Measurements from ENCODE around the gene EGLN2.

EGLN2 gene

GRCh38 chr19:40801426-40802299 lies 2.7 kb downstream of the EGLN2 start:
- no peaks in the 10 kb centered on the region for H3K27me3 Mint-ChIP-seq
- H3K36me3 Mint-ChIP-seq (ENCODE audit: low read depth) = peaks cover 96% of the 10 kb centered on the region
- intact Hi-C loops (cut with micrococcal nuclease) = no loop called here
- no peaks in the 10 kb centered on the region for H3K9me3 Mint-ChIP-seq
- peak overlapping the region; percentile 93 for H3K27ac Mint-ChIP-seq
- H3K4me3 Mint-ChIP-seq = peak overlapping the region; percentile 86
- H3K4me1 Mint-ChIP-seq (ENCODE audit: low read depth) = peaks cover 90% of the 10 kb centered on the region

- H3K4me1 Mint-ChIP-seq (ENCODE audit: low read depth) = peaks cover 90% of the 10 kb centered on the region
- peaks cover 96% of the 10 kb centered on the region for H3K36me3 Mint-ChIP-seq (ENCODE audit: low read depth)
- H3K27me3 Mint-ChIP-seq = no peaks in the 10 kb centered on the region
- intact Hi-C loops (cut with micrococcal nuclease) = no loop called here
- peak overlapping the region; percentile 93 for H3K27ac Mint-ChIP-seq
- H3K4me3 Mint-ChIP-seq = peak overlapping the region; percentile 86
- no peaks in the 10 kb centered on the region for H3K9me3 Mint-ChIP-seq
Observed at GRCh38 chr19:40802300-40803169, 3.5 kb downstream of the EGLN2 start.

- Mint-ChIP-seq H3K9me3 (no peaks in the 10 kb centered on the region), H3K4me3 (peak overlapping the region; percentile 86), H3K4me1 (ENCODE audit: low read depth) (peaks cover 90% of the 10 kb centered on the region), H3K27ac (peak overlapping the region; percentile 93), H3K36me3 (ENCODE audit: low read depth) (peaks cover 96% of the 10 kb centered on the region), H3K27me3 (no peaks in the 10 kb centered on the region)
- intact Hi-C loops (cut with micrococcal nuclease) = no loop called here
Observed at GRCh38 chr19:40803170-40803856, 4.3 kb downstream of the EGLN2 start.

GRCh38 chr19:40803857-40804782 lies 5.1 kb downstream of the EGLN2 start:
- Mint-ChIP-seq H3K9me3 (no peaks in the 10 kb centered on the region), H3K27me3 (no peaks in the 10 kb centered on the region), H3K4me3 (peak overlapping the region; percentile 86), H3K4me1 (ENCODE audit: low read depth) (peaks cover 92% of the 10 kb centered on the region), H3K36me3 (ENCODE audit: low read depth) (peaks cover 100% of the 10 kb centered on the region), H3K27ac (peak overlapping the region; percentile 93)
- intact Hi-C loops (cut with micrococcal nuclease) = no loop called here

GRCh38 chr19:40804783-40805242 lies 5.8 kb downstream of the EGLN2 start:
- intact Hi-C loops (cut with micrococcal nuclease) = no loop called here
- Mint-ChIP-seq H3K4me3 (no peak overlapping the region), H3K36me3 (ENCODE audit: low read depth) (peaks cover 100% of the 10 kb centered on the region), H3K9me3 (no peaks in the 10 kb centered on the region), H3K4me1 (ENCODE audit: low read depth) (peaks cover 99% of the 10 kb centered on the region), H3K27ac (peak overlapping the region; percentile 63), H3K27me3 (no peaks in the 10 kb centered on the region)

- no peaks in the 10 kb centered on the region for H3K27me3 Mint-ChIP-seq
- H3K4me3 Mint-ChIP-seq = no peak overlapping the region
- H3K9me3 Mint-ChIP-seq = no peaks in the 10 kb centered on the region
- peaks cover 97% of the 10 kb centered on the region for H3K36me3 Mint-ChIP-seq (ENCODE audit: low read depth)
- H3K27ac Mint-ChIP-seq = peak overlapping the region; percentile 63
- H3K4me1 Mint-ChIP-seq (ENCODE audit: low read depth) = peaks cover 99% of the 10 kb centered on the region
- intact Hi-C loops (cut with micrococcal nuclease) = no loop called here
Observed at GRCh38 chr19:40805258-40805868, 6.4 kb downstream of the EGLN2 start.

- intact Hi-C loops (cut with micrococcal nuclease) = no loop called here
- Mint-ChIP-seq H3K4me1 (ENCODE audit: low read depth) (peaks cover 97% of the 10 kb centered on the region), H3K9me3 (no peaks in the 10 kb centered on the region), H3K4me3 (peak overlapping the region; percentile 58), H3K27ac (peak overlapping the region; percentile 52), H3K36me3 (ENCODE audit: low read depth) (peaks cover 90% of the 10 kb centered on the region), H3K27me3 (peaks cover 3% of the 10 kb centered on the region)
Observed at GRCh38 chr19:40806423-40807146, 7.6 kb downstream of the EGLN2 start.

- Mint-ChIP-seq H3K36me3 (ENCODE audit: low read depth) (peaks cover 82% of the 10 kb centered on the region), H3K4me1 (ENCODE audit: low read depth) (peaks cover 97% of the 10 kb centered on the region), H3K9me3 (no peaks in the 10 kb centered on the region), H3K27me3 (peaks cover 10% of the 10 kb centered on the region), H3K4me3 (no peak overlapping the region), H3K27ac (peak overlapping the region; percentile 60)
- intact Hi-C loops (cut with micrococcal nuclease) = no loop called here
Observed at GRCh38 chr19:40807147-40808020, 8.4 kb downstream of the EGLN2 start.

GRCh38 chr19:40808021-40808325 lies 9.0 kb downstream of the EGLN2 start:
- intact Hi-C loops (cut with micrococcal nuclease) = no loop called here
- H3K9me3 Mint-ChIP-seq = no peaks in the 10 kb centered on the region
- no peak overlapping the region for H3K4me3 Mint-ChIP-seq
- peaks cover 97% of the 10 kb centered on the region for H3K4me1 Mint-ChIP-seq (ENCODE audit: low read depth)
- H3K27me3 Mint-ChIP-seq = peaks cover 13% of the 10 kb centered on the region
- H3K27ac Mint-ChIP-seq = peak overlapping the region; percentile 60
- peaks cover 76% of the 10 kb centered on the region for H3K36me3 Mint-ChIP-seq (ENCODE audit: low read depth)

- Mint-ChIP-seq H3K4me3 (no peak overlapping the region), H3K4me1 (ENCODE audit: low read depth) (peaks cover 94% of the 10 kb centered on the region), H3K9me3 (no peaks in the 10 kb centered on the region), H3K36me3 (ENCODE audit: low read depth) (peaks cover 71% of the 10 kb centered on the region), H3K27ac (peak overlapping the region; percentile 60), H3K27me3 (peaks cover 16% of the 10 kb centered on the region)
- intact Hi-C loops (cut with micrococcal nuclease) = no loop called here
Observed at GRCh38 chr19:40808497-40808896, 9.5 kb downstream of the EGLN2 start.

- peaks cover 84% of the 10 kb centered on the region for H3K4me1 Mint-ChIP-seq (ENCODE audit: low read depth)
- peak overlapping the region; percentile 87 for H3K27ac Mint-ChIP-seq
- peaks cover 61% of the 10 kb centered on the region for H3K36me3 Mint-ChIP-seq (ENCODE audit: low read depth)
- peaks cover 25% of the 10 kb centered on the region for H3K27me3 Mint-ChIP-seq
- no peak overlapping the region for H3K4me3 Mint-ChIP-seq
- no peaks in the 10 kb centered on the region for H3K9me3 Mint-ChIP-seq
- intact Hi-C loops (cut with micrococcal nuclease) = loop anchor here (5.0 kb wide), 1 partner anchor 323 kb away; no protein-coding TSS in a partner anchor
Observed at GRCh38 chr19:40809358-40810086, 10.5 kb downstream of the EGLN2 start.

All from dendritic cell treated with granulocyte-macrophage colony-stimulating factor and Interleukin-4, amounts not matched to agents 40 ng/mL and 50 ng/mL, for 4 days (primary cell).